ENCODE results near the gene COX6A2. TPM values are rescaled to one million over a fixed set of nuclear protein-coding genes. Genes with fewer than 3 reads are reported as not detected.

The COX6A2 gene
- not detected for total RNA-seq

DNA sequence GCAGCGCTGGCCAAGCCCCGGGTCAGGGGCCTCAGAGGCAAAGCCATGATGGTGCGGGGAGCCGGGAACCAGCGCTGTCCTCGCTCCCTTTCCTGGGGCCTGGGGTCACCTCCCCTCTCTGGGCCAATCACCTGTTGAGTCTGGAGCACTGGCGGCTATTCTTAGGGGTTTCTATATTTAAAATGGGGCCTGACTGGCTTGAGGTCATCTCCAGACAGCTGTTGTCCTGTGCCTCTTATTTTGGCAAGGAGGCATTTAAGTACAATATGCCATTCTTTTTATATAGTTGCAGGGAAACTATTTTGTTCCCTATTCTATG, at the start of gene COX6A2:
TSS of gene COX6A2 (minus strand) at position 82 of the 319 bp plus-strand sequence. CDS start at position 47, 35 bp downstream.
- TF ChIP-seq, protein P1, sequence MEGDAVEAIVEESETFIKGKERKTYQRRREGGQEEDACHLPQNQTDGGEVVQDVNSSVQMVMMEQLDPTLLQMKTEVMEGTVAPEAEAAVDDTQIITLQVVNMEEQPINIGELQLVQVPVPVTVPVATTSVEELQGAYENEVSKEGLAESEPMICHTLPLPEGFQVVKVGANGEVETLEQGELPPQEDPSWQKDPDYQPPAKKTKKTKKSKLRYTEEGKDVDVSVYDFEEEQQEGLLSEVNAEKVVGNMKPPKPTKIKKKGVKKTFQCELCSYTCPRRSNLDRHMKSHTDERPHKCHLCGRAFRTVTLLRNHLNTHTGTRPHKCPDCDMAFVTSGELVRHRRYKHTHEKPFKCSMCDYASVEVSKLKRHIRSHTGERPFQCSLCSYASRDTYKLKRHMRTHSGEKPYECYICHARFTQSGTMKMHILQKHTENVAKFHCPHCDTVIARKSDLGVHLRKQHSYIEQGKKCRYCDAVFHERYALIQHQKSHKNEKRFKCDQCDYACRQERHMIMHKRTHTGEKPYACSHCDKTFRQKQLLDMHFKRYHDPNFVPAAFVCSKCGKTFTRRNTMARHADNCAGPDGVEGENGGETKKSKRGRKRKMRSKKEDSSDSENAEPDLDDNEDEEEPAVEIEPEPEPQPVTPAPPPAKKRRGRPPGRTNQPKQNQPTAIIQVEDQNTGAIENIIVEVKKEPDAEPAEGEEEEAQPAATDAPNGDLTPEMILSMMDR (IDR thresholded peaks at IDR 0.05; ENCODE audit: low read depth) = no peak

DNA sequence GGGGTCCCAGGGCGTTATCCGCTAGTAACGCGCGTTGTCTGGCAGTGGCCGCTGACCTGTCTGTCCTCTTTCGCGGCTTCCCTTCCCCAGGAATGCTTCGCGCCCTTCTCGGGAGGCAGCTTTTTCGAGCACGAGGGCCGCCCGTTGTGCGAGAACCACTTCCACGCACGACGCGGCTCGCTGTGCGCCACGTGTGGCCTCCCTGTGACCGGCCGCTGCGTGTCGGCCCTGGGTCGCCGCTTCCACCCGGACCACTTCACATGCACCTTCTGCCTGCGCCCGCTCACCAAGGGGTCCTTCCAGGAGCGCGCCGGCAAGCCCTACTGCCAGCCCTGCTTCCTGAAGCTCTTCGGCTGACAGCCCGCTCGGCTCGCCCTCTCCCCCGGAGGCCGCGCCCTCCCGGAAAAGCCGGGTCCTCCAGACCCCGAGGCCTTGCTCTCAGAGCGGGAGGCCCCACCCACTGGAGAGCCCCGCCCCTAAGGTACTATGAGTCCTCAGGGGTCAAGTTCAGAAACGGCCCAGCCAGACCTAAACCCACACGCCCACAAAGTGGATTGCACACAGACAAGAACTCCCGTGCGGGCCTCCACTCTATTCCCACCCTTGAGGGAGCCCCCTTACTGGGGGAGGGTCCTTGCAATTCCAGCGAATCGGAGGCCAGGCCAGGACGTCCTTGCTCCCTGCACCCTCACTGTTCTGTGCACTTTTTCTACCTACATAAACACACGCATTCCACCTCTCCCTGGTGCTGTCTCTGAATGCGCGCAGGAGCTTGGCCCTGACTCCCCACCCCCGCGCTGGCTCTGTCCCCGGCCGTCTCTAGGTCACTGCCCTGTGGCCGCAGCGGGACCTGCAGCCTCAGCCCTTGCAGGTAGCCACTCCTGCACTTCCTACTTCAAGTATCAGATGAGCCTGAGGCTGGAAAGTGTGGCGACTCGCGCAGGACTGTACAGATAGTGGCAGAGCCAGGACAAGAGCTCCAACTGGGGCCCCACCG, 49.4 kb upstream of the COX6A2 start:
- TF ChIP-seq, protein P1 (IDR thresholded peaks at IDR 0.05; ENCODE audit: low read depth) = no peak

DNA sequence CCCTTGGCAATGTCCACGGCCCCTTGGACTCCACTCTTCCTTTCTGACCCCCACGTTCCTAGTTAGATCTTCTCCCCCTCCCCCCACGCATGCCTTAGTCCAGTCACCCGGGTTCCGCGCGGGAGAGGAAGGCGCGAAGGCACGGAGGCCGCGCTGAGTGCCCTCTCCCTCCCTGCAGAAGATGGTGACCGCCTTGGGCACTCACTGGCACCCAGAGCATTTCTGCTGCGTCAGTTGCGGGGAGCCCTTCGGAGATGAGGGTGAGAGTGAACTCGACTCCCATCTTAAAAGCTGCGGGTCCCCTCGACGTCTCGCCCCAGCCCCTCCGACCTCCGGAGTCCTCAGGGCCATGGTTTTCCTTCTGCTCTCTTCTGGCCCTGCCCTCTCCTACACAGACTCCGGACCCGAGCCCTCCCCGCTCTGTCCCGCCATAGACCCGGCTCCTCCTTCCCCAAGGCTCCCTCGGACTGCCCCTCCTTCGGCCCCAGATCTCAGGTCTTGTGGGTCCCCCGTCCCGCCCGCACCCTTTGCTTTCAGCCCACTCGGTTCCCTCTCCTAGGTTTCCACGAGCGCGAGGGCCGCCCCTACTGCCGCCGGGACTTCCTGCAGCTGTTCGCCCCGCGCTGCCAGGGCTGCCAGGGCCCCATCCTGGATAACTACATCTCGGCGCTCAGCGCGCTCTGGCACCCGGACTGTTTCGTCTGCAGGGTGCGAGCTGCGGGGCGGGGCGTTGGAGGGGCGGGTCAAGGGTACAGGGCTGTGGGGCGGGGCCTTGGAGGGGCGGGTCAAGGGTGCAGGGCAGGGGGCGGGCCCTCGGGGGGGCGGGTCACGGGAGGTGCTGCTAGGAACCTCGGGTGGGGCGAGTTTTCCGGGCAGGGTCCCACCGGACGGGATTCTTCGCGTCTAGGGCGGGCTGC, 48.4 kb upstream of the COX6A2 start:
- TF ChIP-seq, protein P1 (IDR thresholded peaks at IDR 0.05; ENCODE audit: low read depth) = no peak

DNA sequence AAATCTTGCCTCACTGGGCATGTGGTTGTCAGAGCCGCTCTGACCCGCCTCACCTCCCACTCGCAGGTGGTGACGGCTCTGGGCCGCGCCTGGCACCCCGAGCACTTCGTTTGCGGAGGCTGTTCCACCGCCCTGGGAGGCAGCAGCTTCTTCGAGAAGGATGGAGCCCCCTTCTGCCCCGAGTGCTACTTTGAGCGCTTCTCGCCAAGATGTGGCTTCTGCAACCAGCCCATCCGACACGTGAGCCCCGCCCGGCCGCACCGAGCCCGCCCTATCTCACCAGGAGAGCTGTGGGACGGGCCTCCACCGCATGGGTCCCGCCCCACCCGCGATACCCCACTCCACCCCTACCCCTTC, 47.8 kb upstream of the COX6A2 start:
- TF ChIP-seq, protein P1 (IDR thresholded peaks at IDR 0.05; ENCODE audit: low read depth) = no peak

DNA sequence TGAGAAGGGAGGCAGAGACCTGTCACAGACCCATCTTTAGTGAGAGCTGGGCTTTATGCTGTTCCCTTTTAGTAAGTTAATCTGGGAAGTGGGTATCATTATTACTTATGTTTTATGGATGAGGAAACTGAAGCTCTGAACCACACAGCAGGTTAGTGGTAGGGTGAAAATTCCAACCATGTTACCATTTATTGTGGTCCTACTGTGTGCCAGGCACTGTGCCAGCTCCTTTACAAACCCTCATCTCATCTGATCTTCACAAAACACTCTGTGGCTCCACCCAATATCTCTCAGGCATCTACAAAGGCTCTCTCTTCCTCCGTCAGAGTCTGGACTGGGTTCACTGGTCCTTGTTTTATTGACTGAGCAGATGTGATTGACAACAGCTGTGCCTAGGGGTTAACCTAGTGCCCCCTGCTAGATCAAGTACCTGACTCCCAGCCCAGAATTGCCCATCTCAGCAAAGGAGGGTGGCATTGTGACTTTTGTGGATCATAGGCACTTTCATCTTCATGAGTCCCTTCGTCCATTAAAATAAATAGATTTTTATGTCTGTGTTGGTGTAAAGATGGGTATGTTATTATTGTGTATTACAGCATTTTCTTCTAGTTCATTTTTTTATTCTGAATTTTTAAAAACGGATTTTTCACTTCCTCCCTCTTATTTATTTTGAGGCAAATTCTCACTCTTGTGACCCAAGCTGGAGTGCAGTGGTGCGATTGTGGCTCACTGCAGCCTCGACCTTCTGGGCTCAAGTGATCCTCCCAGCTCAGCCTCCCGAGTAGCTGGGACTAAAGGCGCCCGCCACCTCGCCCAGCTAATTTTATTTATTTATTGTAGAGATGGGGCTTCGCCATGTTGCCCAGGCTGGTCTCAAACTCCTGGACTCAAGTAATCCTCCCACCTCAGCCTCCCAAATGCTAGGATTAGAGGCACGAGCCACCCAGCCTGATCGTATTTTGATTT, 46.9 kb upstream of the COX6A2 start:
- TF ChIP-seq, protein P1 (IDR thresholded peaks at IDR 0.05; ENCODE audit: low read depth) = no peak

DNA sequence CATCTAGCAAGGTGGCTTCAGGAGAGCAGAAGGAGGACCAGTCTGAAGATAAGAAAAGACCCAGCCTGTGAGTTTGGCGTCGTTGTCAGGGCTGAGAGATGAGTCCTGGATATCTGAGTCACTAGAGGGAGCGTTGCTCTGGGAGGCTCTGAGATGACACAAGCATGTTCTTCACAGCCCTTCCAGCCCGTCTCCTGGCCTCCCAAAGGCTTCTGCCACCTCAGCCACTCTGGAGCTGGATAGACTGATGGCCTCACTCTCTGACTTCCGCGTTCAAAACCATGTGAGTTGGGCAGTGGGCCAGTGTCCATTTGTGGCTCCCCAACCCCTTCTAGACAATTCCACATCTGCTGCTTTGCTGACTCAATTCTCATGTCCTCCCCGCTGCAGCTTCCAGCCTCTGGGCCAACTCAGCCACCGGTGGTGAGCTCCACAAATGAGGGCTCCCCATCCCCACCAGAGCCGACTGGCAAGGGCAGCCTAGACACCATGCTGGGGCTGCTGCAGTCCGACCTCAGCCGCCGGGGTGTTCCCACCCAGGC, 46.1 kb upstream of the COX6A2 start:
- TF ChIP-seq, protein P1 (IDR thresholded peaks at IDR 0.05; ENCODE audit: low read depth) = no peak

Measured in subcutaneous adipose tissue (tissue), 4 donors.